GM03348 (cell line): ENCODE data around the gene PLXNA2.

Experiments
- DNase-seq: peaks from one replicate; pipeline ENCODE4 v3.0.0; 2012; ENCODE audit warnings: low spot score

Gene PLXNA2

GRCh38 chr1:208180421-208180820, 63.8 kb downstream of the PLXNA2 start:
- no peak for DNase-seq

GRCh38 chr1:208179961-208180409, 64.2 kb downstream of the PLXNA2 start:
- DNase-seq: no peak

- DNase-seq: no peak
Measured at GRCh38 chr1:208179263-208179816, 64.8 kb downstream of the PLXNA2 start.

- no peak for DNase-seq
Measured at GRCh38 chr1:208178091-208178529, 66.1 kb downstream of the PLXNA2 start.

GRCh38 chr1:208177656-208178055, 66.5 kb downstream of the PLXNA2 start:
- no peak for DNase-seq

- DNase-seq: no peak
Measured at GRCh38 chr1:208176649-208177048, 67.5 kb downstream of the PLXNA2 start.

GRCh38 chr1:208175508-208175895, 68.7 kb downstream of the PLXNA2 start:
- no peak for DNase-seq

- DNase-seq: peak; percentile 74
Measured at GRCh38 chr1:208174731-208175507, 69.3 kb downstream of the PLXNA2 start.

- no peak for DNase-seq
Measured at GRCh38 chr1:208174200-208174599, 70.0 kb downstream of the PLXNA2 start.

GRCh38 chr1:208173749-208174148, 70.4 kb downstream of the PLXNA2 start:
- no peak for DNase-seq

- no peak for DNase-seq
Measured at GRCh38 chr1:208172423-208173145, 71.6 kb downstream of the PLXNA2 start.

- no peak for DNase-seq
Measured at GRCh38 chr1:208171616-208172422, 72.4 kb downstream of the PLXNA2 start.

- DNase-seq: no peak
Measured at GRCh38 chr1:208170252-208170651, 73.9 kb downstream of the PLXNA2 start.

GRCh38 chr1:208169081-208169879, 74.9 kb downstream of the PLXNA2 start:
- no peak for DNase-seq

- DNase-seq: no peak
Measured at GRCh38 chr1:208167261-208167869, 76.8 kb downstream of the PLXNA2 start.

- DNase-seq: no peak
Measured at GRCh38 chr1:208166340-208167138, 77.6 kb downstream of the PLXNA2 start.

GRCh38 chr1:208165659-208166058, 78.5 kb downstream of the PLXNA2 start:
- DNase-seq: peak; percentile 83

- DNase-seq: no peak
Measured at GRCh38 chr1:208164609-208165008, 79.6 kb downstream of the PLXNA2 start.

- DNase-seq: no peak
Measured at GRCh38 chr1:208163539-208163938, 80.6 kb downstream of the PLXNA2 start.

- DNase-seq: no peak
Measured at GRCh38 chr1:208162903-208163302, 81.3 kb downstream of the PLXNA2 start.
